Skeletal muscle tissue (tissue), 4 donors: ENCODE data around the gene TCEA3. TPM values are rescaled to one million over a fixed set of nuclear protein-coding genes. Genes with fewer than 3 reads are reported as not detected.
A peak's percentile ranks its signal among the peaks of the same experiment; 100 is the strongest.
"Not testable (repeated sequence)": the region's sequence is repeated elsewhere in the genome, so short reads cannot be mapped to it uniquely, and the experiment has no call there.

Experiments
- H3K27ac ChIP-seq: one replicate; pipeline ENCODE4 v1.7.0; 2013; ENCODE audit warnings: mild to moderate bottlenecking, low read depth, low read length, inconsistent platforms
- H3K27me3 ChIP-seq, 3 donors: one replicate each; pipeline ENCODE4 v1.7.0; 2013; ENCODE audit warnings: low read length in 3 of 3; ENCODE audit not compliant: control insufficient read depth in 3 of 3, insufficient read depth in 3 of 3
- H3K36me3 ChIP-seq, 3 donors: one replicate each; pipeline ENCODE4 v1.7.0; 2013; ENCODE audit warnings: low read length in 3 of 3; ENCODE audit not compliant: control insufficient read depth in 3 of 3, insufficient read depth in 3 of 3
- H3K4me1 ChIP-seq, 3 donors: one replicate each; pipeline ENCODE4 v1.7.0; 2013; ENCODE audit warnings: low read length in 3 of 3, mild to moderate bottlenecking in 3 of 3; ENCODE audit not compliant: control insufficient read depth in 3 of 3, insufficient read depth in 3 of 3
- H3K4me3 ChIP-seq, 3 donors: one replicate each; pipeline ENCODE4 v1.7.0; 2013; ENCODE audit warnings: low read length in 3 of 3
- H3K9ac ChIP-seq, 3 donors: one replicate each; pipeline ENCODE4 v1.7.0; 2013; ENCODE audit warnings: low read length in 3 of 3, mild to moderate bottlenecking in 3 of 3, moderate library complexity in 2 of 3, low read depth in 1 of 3
- H3K9me3 ChIP-seq, 3 donors: one replicate each; pipeline ENCODE4 v1.7.0; 2013; ENCODE audit warnings: low read length in 3 of 3; ENCODE audit not compliant: control insufficient read depth in 3 of 3
- total RNA-seq: library from RNA; depleted of rRNA; stranded (reverse); fragments of >200 nt; gene quantifications from one replicate; pipeline ENCODE4 v1.2.3, GENCODE V29; 2014
- donor health status: Osteomylitis.

TCEA3 gene
- total RNA-seq, 1 donor from 2014 or later: 314 TPM

- H3K9me3 ChIP-seq, H3K9ac ChIP-seq, H3K27me3 ChIP-seq, H3K27ac ChIP-seq, H3K36me3 ChIP-seq, H3K4me3 ChIP-seq: not testable (repeated sequence)
- H3K4me1 ChIP-seq: peaks cover 46 to 49% (median 49%) of the 10 kb centered on the region in 3 donors
Observed at GRCh38 chr1:23374079-23374735, 50.3 kb downstream of the TCEA3 start.

DNA sequence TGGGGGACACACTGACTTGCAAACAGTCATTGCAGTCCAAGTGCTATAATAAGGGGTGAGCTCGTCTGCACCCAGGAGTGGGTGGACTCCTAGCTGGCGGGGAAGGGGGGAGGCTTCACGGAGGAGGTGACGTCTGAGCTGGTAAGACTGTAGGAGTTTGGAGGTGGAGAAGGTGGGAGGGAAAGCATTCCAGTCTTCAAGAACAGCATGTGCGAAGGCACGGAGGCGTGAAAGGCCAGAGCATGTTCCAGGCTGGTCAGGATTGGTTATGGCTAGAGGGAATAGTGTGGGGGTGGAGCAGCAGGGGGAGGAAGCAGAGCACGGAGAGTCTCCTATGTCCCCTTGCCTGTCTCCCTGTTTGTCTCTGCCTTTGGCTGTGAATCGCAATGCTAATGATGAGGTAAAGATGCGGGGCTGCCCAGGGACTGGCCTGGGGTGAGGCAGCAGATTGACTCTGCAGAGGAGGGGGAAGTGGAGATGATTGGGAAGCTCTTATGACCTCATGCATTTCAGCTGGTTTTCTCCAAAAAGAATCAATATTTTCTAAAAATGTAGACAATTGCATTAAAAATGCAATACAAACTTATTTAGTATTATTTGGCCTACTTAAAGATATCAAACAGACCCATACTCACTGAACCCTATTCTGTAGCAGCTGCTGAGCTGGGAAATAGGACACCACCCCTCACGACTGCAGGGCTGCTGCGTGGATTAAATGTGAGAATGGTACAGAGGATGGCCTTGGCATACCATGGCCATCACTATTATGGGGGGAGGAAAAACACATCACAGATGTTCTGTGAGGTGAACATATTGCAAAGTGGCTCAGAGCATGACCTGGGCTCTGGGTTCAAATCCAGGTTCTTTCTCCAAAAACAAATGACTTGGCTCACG, 52.3 kb downstream of the TCEA3 start:
- Histone ChIP-seq H3K27me3 (no peaks in the 10 kb centered on the region), H3K36me3 (peaks cover 0 to 5% (median 3%) of the 10 kb centered on the region in 3 donors), H3K9me3 (no peaks in the 10 kb centered on the region), H3K27ac (peak overlapping the region; percentile 98), H3K4me1 (peaks cover 53 to 63% (median 56%) of the 10 kb centered on the region in 3 donors), H3K4me3 (peak overlapping the region in 1 of 3 donors; percentile 23), H3K9ac (peak overlapping the region in 2 of 3 donors; percentile 51 to 57)

GRCh38 chr1:23370709-23371584, 53.6 kb downstream of the TCEA3 start:
- peaks cover 50 to 64% (median 57%) of the 10 kb centered on the region in 3 donors for H3K4me1 ChIP-seq
- no peaks in the 10 kb centered on the region for H3K27me3 ChIP-seq
- peaks cover 9 to 17% (median 10%) of the 10 kb centered on the region in 3 donors for H3K36me3 ChIP-seq
- H3K4me3 ChIP-seq: peak overlapping the region; percentile 24 to 99 (median 41)
- H3K9me3 ChIP-seq: no peaks in the 10 kb centered on the region
- peak overlapping the region; percentile 99 to 100 (median 99) for H3K9ac ChIP-seq
- H3K27ac ChIP-seq: peak overlapping the region; percentile 98

DNA sequence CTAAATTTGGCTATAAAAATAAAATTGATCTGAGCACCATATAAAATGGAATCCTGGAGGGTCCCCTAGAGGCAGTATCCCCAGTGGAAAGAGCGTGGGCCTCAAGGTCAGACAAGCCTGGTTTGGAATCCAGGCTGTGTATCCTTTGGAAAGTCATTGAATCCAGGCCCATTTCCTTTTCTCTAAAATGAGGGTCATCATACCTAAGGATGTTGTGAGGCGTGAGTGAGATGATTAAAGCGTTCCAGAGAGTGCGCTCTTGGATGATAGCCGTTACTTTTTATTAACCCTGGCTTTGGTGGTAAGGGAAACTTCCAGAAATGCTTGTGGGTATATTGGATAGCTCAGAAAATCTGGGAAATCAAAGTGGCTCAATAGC, 54.2 kb downstream of the TCEA3 start:
- H3K27me3 ChIP-seq: no peaks in the 10 kb centered on the region
- peak overlapping the region; percentile 98 for H3K27ac ChIP-seq
- no peaks in the 10 kb centered on the region for H3K9me3 ChIP-seq
- peaks cover 11 to 20% (median 13%) of the 10 kb centered on the region in 3 donors for H3K36me3 ChIP-seq
- H3K4me1 ChIP-seq: peaks cover 50 to 64% (median 57%) of the 10 kb centered on the region in 3 donors
- H3K9ac ChIP-seq: peak overlapping the region; percentile 99 to 100 (median 99)
- H3K4me3 ChIP-seq: peak overlapping the region; percentile 99 to 100 (median 100)

GRCh38 chr1:23369335-23370013, 55.1 kb downstream of the TCEA3 start, which contains the start of gene ZNF436:
TSS of gene ZNF436 (minus strand) at chr1:23369836. CDS start at chr1:23368005, 1,831 bp downstream.
- H3K27ac ChIP-seq: peak within 1 kb of the TSS; percentile 98
- peak within 1 kb of the TSS; percentile 99 to 100 (median 100) for H3K4me3 ChIP-seq
- peak within 1 kb of the TSS; percentile 99 to 100 (median 99) for H3K9ac ChIP-seq
- H3K27me3 ChIP-seq: no peaks in the 10 kb centered on the region
- peaks cover 0 to 3% (median 0%) of the 10 kb centered on the region in 3 donors for H3K9me3 ChIP-seq
- peaks cover 50 to 64% (median 57%) of the 10 kb centered on the region in 3 donors for H3K4me1 ChIP-seq
- peaks cover 15 to 25% (median 18%) of the 10 kb centered on the region in 3 donors for H3K36me3 ChIP-seq

DNA sequence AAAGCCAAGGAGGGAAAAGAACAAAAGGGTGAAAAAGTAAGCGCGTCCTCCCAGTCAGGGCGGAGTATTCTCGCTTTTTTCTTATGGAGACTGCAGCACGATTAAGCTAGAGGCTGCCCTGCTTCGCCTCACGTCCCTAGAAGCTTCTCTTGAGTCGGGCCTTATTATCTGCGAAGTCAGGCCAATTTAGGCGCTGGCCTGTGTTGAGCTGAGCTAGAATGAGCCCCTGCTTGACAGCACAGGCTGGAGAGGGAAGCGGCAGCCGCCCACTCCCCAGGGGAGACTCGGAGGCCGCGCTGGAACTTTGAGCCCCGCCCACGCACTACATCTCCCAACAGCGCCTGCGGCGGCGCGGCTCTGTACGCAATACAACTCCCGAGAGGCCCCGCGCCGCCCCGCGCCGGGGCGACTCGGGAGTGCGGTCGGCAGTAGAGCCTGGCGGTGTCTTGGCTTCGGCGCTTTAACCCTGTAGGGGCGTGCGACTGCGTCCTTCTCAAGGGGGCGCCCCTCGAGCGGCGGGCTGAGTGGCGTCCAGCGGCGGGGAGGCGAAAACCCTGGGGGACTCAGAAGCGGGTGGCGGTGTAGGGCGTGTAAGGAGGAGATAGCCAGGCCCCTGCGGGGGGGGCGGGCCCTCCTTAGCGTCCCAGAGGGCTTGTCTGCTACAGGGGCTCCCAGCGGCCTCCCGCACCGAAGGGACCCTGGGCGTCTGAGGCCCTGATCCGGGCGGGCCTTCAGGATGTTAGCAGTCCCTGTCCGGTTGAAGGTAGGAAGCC, 55.8 kb downstream of the TCEA3 start:
- H3K9me3 ChIP-seq: peaks cover 0 to 4% (median 0%) of the 10 kb centered on the region in 3 donors
- peak overlapping the region; percentile 98 for H3K27ac ChIP-seq
- peaks cover 22 to 31% (median 23%) of the 10 kb centered on the region in 3 donors for H3K36me3 ChIP-seq
- peak overlapping the region; percentile 99 to 100 (median 100) for H3K4me3 ChIP-seq
- H3K9ac ChIP-seq: peak overlapping the region; percentile 99 to 100 (median 99)
- peaks cover 50 to 64% (median 57%) of the 10 kb centered on the region in 3 donors for H3K4me1 ChIP-seq
- no peaks in the 10 kb centered on the region for H3K27me3 ChIP-seq

- H3K9me3 ChIP-seq: peaks cover 0 to 5% (median 1%) of the 10 kb centered on the region in 3 donors
- no peaks in the 10 kb centered on the region for H3K27me3 ChIP-seq
- peaks cover 29 to 38% (median 30%) of the 10 kb centered on the region in 3 donors for H3K36me3 ChIP-seq
- H3K4me3 ChIP-seq: peak overlapping the region; percentile 99 to 100 (median 100)
- peak overlapping the region; percentile 98 for H3K27ac ChIP-seq
- H3K4me1 ChIP-seq: peaks cover 44 to 57% (median 53%) of the 10 kb centered on the region in 3 donors
- H3K9ac ChIP-seq: peak overlapping the region; percentile 99 to 100 (median 99)
Observed at GRCh38 chr1:23367791-23368561, 56.6 kb downstream of the TCEA3 start.

DNA sequence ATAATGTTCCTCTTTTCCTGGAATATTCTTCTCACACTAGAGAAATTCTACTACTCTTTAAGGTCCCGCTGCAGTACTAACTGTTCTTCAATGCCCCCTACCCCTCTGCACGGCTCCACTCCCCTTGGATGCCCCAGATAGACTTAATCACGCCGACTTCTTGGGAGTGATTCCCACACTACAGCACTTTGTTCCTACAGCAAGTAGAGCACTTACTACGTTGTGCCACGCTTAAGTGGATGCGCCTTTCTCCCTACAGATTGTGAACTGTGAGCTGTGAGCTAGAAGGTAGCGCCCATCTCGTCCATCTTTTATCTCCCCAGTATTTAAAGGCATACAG, 57.1 kb downstream of the TCEA3 start:
- Histone ChIP-seq H3K27ac (peak overlapping the region; percentile 98), H3K27me3 (no peaks in the 10 kb centered on the region), H3K36me3 (peaks cover 34 to 43% (median 36%) of the 10 kb centered on the region in 3 donors), H3K4me3 (peak overlapping the region; percentile 99 to 100 (median 100)), H3K4me1 (peaks cover 39 to 51% (median 48%) of the 10 kb centered on the region in 3 donors), H3K9me3 (peaks cover 4 to 11% (median 7%) of the 10 kb centered on the region in 3 donors), H3K9ac (peak overlapping the region; percentile 95 to 99 (median 99))
